NCI-H2171 (cell line): ENCODE results near the gene TAS2R3.
"Not testable (repeated sequence)": the region's sequence is repeated elsewhere in the genome, so short reads cannot be mapped to it uniquely, and the experiment has no call there.

ENCODE experiments used
- DNase-seq: peaks from one replicate; lab custom pipeline; 2025; lab: John Stamatoyannopoulos, UW

The TAS2R3 gene

GRCh38 chr7:141763797-141764196 lies at the start of gene TAS2R3:
Gene TAS2R3, plus strand, starts transcription at chr7:141764097. Its CDS starts 62 bp downstream, at chr7:141764159.
- DNase-seq = no peak

- no peak for DNase-seq
Observed at GRCh38 chr7:141714571-141714970, 49.3 kb upstream of the TAS2R3 start.

GRCh38 chr7:141715018-141715417 lies 48.9 kb upstream of the TAS2R3 start:
- DNase-seq = no peak

- no peak for DNase-seq
Observed at GRCh38 chr7:141715794-141716689, 47.9 kb upstream of the TAS2R3 start.

- no peak for DNase-seq
Observed at GRCh38 chr7:141717450-141717849, 46.4 kb upstream of the TAS2R3 start.

- no peak for DNase-seq
Observed at GRCh38 chr7:141722529-141722928, 41.4 kb upstream of the TAS2R3 start.

GRCh38 chr7:141729020-141729419 lies 34.9 kb upstream of the TAS2R3 start:
- DNase-seq = no peak

GRCh38 chr7:141731476-141732149 lies 32.3 kb upstream of the TAS2R3 start:
- DNase-seq = no peak

- no peak for DNase-seq
Observed at GRCh38 chr7:141737118-141737835, 26.6 kb upstream of the TAS2R3 start.

- DNase-seq = peak; percentile 95
Observed at GRCh38 chr7:141737836-141738591, 25.9 kb upstream of the TAS2R3 start, which contains the start of gene SSBP1. Gene SSBP1, plus strand, starts transcription at chr7:141738358. Its CDS starts 809 bp downstream, at chr7:141739167.

GRCh38 chr7:141738592-141739013 lies 25.3 kb upstream of the TAS2R3 start:
- no peak for DNase-seq

GRCh38 chr7:141739250-141739649 lies 24.6 kb upstream of the TAS2R3 start:
- DNase-seq = no peak

- DNase-seq = no peak
Observed at GRCh38 chr7:141742229-141742628, 21.7 kb upstream of the TAS2R3 start.

GRCh38 chr7:141744131-141744530 lies 19.8 kb upstream of the TAS2R3 start:
- no peak for DNase-seq

- DNase-seq = no peak
Observed at GRCh38 chr7:141748396-141748795, 15.5 kb upstream of the TAS2R3 start.

- not testable (repeated sequence) for DNase-seq
Observed at GRCh38 chr7:141751904-141752303, 12.0 kb upstream of the TAS2R3 start.

GRCh38 chr7:141752634-141753033 lies 11.3 kb upstream of the TAS2R3 start:
- no peak for DNase-seq

- DNase-seq = peak; percentile 5
Observed at GRCh38 chr7:141754939-141755338, 9.0 kb upstream of the TAS2R3 start.

- not testable (repeated sequence) for DNase-seq
Observed at GRCh38 chr7:141770083-141770583, 6.2 kb downstream of the TAS2R3 start.

GRCh38 chr7:141776374-141776773 lies 12.5 kb downstream of the TAS2R3 start, which contains the start of gene TAS2R4:
Gene TAS2R4, plus strand, starts transcription at chr7:141776674. Its CDS starts 1,815 bp downstream, at chr7:141778489.
- no peak for DNase-seq
